OCI-M1 (cell line): ENCODE data around the gene KLHL1.

Source experiments
- DNase-seq: peaks from one replicate; lab custom pipeline; 2025; lab: John Stamatoyannopoulos, UW

Gene KLHL1

DNA sequence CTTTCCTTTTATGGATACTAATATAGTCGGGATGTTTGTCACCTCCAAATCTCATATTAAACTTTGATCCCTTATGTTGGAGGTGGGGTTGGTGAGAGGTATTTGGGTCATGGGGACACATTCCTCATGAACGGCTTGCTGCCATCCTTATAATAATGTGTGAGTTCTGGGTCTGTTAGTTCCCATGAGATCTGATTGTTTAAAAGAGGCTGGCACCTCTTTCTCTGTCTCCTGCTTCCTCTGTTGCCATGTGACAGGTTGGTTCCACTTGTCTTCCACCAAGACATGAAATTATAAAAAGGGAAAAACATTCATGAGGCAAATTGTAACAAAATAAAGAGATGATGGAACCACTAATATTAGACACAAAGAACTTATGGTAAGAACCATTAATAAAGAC is 108.4 kb downstream of the KLHL1 start:
- DNase-seq, result peak; percentile 57

- DNase-seq, result no peak
Measured at GRCh38 chr13:69997061-69997460, 111.2 kb downstream of the KLHL1 start.

- peak; percentile 29 for DNase-seq
Measured at GRCh38 chr13:69980799-69981198, 127.5 kb downstream of the KLHL1 start.

DNA sequence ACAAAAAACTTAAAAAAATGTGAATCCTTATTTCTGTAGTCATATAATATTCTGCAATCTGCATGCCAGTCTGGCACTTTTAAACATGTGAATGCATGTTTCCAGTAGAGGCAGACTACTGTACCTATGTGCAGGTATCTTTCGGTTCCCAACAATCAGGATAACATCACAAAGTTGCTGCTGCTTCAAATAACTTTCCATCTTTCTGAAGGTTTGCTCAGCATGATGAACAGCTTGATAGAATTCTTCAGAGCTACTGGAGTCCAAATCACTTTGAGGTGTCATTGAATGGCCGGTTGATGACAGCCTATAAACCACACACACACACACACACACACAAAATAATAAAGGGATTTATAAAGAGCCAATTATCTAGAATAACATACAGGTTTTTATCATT is 132.8 kb downstream of the KLHL1 start:
- no peak for DNase-seq

- DNase-seq, result peak; percentile 58
Measured at GRCh38 chr13:69970520-69970919, 137.7 kb downstream of the KLHL1 start.

- no peak for DNase-seq
Measured at GRCh38 chr13:69959046-69959445, 149.2 kb downstream of the KLHL1 start.

DNA sequence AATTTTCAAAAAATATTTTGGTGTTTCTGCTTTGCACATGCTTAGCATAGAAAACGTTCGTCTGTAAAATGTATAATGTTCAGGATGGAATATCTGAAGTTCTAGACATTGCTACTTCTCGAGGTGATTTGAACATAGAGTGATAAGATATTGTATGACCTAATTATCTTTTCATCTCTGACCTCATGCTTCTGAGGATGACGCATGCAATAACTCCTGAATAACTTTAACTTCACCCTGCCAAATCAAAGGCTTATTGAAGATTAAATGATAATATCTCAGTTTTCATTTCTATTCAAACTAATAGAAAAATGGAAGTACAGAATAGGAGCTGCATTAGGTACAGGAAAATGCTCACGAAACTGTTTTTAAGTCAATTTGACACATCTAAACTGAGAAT is 151.4 kb downstream of the KLHL1 start:
- DNase-seq, result no peak

GRCh38 chr13:69956349-69956748 is 151.9 kb downstream of the KLHL1 start:
- DNase-seq, result no peak

DNA sequence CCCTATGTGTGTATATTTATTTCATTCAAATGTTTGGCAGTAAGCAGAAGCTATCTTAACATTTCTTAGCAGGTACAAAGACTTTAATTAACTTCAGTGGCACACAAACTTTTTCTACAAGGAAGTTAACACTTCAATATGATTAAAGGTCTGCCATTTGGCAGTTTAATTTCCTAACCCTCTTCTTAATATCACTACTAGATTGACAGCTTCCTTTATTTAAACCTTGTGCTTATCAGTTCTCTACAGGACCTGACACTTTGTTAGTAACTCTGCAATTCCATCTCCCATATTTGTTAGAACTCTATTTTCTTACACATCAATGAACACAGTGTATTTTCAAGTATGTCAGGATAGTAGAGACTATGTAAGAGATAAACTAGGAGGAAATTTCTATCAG is 153.0 kb downstream of the KLHL1 start:
- peak; percentile 27 for DNase-seq

DNA sequence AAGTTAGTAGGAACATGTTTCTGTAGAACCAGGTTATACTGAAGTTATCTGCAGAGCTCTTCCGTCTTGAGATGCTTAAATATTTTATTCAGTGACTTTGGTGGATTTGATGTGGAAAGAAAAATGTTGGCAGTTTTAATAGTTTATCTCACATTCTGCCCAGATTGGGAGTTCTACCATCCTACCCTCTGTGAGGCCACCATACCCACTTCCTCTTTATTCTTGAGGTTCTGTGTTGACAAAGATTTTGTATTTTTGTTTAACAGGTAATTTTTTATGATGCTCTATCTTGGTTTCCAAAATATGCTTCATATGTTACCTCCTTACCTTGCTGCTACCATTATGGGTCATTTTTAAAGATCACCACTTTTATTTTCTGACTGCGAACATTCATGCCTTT is 156.8 kb downstream of the KLHL1 start:
- no peak for DNase-seq

DNA sequence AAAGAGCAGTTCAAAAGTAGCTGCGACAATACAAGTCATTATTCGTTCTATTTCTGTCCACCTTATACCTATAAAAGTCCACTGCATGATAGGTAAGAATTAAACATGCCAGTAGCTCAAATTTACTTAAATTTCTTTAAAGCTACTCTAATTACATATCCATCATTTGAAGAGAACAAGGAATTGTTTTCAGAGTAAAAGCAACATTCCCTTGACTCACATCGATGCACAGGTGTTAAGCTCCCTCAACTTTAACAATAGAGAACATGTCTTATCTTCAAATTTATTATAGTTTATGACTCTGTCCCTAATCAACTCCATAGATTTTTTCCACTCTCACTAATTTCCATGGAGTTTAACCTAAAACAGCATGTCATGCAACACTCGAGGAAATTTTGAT is 158.1 kb downstream of the KLHL1 start:
- no peak for DNase-seq

DNA sequence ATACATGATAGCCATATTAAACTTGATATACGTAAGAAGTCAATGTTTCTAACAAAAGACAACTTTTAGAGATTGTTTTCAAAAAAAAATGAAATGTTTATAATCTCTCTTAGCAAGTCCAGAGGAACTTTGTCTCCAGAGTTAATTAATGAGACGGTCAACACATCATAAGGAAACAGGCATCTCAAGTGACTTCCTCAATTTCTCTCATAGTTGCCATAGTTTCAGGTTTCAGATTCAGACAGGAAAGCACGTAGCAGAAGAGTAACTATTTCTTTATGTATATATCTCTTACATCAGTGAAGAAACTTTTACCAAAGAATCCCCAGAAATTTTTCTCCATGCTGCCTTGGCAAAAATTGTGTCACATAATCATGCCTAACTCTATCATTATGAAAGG is 160.2 kb downstream of the KLHL1 start:
- peak; percentile 3 for DNase-seq

GRCh38 chr13:69947582-69947981 is 160.7 kb downstream of the KLHL1 start:
- DNase-seq, result no peak

DNA sequence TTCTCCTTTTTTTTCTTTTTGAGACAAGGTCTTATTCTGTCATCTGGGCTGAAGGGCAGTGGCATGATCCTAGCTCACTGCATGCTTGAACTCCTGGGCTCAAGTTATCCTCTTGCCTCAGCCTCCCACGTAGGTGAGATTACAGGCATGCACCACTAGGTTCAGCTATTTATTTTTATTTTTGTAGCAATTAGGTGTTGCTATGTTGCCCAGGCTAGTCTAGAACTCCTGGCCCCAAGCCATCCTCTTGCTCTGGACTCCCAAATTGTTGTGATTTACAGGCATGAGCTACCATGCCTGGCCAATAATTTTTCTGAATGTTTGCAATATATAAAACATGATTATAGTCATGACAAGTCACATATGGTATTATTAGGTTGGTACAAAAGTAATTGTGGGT is 161.7 kb downstream of the KLHL1 start:
- DNase-seq, result no peak

- peak; percentile 29 for DNase-seq
Measured at GRCh38 chr13:69935043-69935442, 173.2 kb downstream of the KLHL1 start.

DNA sequence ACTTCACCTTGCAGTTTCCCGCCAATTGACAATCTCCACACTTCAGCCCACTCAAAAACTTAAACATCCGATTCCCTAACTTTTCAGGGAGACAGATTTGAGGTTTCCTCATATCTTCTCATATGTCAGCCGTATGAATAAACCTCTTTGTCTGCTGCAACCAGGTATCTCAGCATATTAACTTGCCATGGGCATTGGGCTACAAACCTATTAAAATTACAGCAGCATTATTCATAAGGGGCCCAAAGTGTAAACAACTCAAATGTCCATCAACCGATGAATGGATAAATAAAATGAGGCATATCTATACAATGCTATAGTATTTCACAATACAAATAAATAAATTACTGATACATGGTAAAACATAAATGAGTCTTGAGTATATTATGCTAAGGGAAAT is 180.0 kb downstream of the KLHL1 start:
- DNase-seq, result no peak

- DNase-seq, result no peak
Measured at GRCh38 chr13:69921156-69921555, 187.1 kb downstream of the KLHL1 start.

- DNase-seq, result no peak
Measured at GRCh38 chr13:69912630-69913029, 195.6 kb downstream of the KLHL1 start.

- DNase-seq, result no peak
Measured at GRCh38 chr13:69910800-69911199, 197.5 kb downstream of the KLHL1 start.

- no peak for DNase-seq
Measured at GRCh38 chr13:69904784-69905183, 203.5 kb downstream of the KLHL1 start.

DNA sequence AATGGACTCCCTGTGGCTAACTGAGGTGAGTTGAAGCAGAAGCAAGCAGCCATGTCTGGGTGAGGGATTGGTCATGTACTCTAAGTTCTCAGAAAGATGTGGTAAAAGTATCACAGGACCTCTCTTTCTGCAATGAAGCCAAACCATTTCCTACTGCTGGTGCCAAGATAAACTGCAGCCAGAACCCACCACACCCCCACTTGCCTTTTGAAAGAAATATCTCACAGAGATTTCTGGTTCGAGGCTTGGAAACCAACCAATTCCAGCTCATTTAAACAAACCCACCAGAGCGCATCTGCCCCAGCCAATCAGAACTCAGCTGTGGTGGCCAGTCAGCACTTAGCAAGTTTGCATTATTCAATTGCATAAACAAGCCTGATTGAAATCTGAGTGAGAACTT is 205.2 kb downstream of the KLHL1 start:
- DNase-seq, result peak; percentile 26

DNA sequence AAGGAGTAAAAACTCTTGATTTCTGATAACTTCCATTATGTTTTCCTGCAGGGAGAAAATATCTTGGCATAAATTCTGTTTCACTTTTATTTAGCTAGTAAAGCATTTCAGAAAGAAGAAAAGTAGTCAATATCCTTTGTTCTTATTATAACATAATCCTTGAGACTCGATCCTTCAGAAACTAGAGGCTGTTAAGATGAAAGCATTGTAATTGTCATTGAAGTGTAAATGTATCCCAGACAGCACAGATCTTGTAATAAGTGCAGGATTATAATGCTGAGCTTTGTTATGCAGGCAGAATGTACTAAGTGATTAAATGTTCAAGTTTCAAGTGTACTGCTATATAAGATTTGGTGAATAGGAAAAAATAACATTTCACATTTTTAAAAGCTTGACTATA is 225.8 kb downstream of the KLHL1 start:
- DNase-seq, result no peak

DNA sequence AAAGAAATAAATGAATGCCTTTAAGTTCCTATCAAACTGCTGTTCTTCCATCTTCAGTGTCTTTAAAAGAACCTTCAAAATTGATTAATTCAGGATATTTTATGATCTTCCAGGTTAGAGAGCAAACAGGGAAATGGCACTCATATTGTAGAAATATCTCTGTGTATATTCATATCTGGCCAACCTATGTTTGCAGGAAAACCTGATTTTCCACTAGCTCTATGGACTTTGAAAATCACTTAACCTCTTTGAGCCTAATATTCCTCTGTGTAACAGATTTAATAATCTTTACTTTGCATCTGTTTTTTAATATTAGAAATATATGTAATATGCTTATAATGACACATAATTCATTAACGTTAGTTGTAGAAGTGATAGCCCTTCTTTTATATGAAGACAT is 228.3 kb downstream of the KLHL1 start:
- DNase-seq, result no peak

- no peak for DNase-seq
Measured at GRCh38 chr13:69872321-69873047, 235.8 kb downstream of the KLHL1 start.
